Measurements from ENCODE around the gene SLC7A10.

The SLC7A10 gene

DNA sequence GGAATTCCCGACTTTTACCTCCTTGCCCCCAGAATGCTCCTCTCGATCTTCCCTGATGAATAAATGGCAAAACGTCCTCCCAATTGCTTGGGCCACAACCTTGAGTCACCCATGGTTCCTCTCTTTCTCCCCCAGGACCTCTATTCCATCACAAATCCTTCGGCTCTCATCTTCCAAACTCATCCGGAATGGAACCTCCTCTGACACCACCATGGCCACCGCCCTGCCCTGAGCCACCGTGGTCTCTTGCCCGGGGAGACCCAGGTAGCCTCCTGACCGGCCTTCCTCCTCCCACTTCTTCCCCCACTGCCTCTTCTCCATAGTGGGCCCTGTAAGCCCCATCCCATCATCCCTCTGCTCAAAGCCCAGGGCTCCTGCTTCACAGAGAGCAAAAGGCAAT is 4.9 kb downstream of the SLC7A10 start:
- TF ChIP-seq, protein P1, sequence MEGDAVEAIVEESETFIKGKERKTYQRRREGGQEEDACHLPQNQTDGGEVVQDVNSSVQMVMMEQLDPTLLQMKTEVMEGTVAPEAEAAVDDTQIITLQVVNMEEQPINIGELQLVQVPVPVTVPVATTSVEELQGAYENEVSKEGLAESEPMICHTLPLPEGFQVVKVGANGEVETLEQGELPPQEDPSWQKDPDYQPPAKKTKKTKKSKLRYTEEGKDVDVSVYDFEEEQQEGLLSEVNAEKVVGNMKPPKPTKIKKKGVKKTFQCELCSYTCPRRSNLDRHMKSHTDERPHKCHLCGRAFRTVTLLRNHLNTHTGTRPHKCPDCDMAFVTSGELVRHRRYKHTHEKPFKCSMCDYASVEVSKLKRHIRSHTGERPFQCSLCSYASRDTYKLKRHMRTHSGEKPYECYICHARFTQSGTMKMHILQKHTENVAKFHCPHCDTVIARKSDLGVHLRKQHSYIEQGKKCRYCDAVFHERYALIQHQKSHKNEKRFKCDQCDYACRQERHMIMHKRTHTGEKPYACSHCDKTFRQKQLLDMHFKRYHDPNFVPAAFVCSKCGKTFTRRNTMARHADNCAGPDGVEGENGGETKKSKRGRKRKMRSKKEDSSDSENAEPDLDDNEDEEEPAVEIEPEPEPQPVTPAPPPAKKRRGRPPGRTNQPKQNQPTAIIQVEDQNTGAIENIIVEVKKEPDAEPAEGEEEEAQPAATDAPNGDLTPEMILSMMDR (IDR thresholded peaks at IDR 0.05) = no peak
- no peak overlapping the region for H3K4me3 Mint-ChIP-seq
- no peak overlapping the region for H3K27ac Mint-ChIP-seq
- DNase-seq = no peak
- H3K4me1 Mint-ChIP-seq = no peaks in the 10 kb centered on the region
- H3K9me3 Mint-ChIP-seq = peaks cover 3% of the 10 kb centered on the region
- no peaks in the 10 kb centered on the region for H3K36me3 Mint-ChIP-seq (ENCODE audit: low read depth)
- H3K27me3 Mint-ChIP-seq (ENCODE audit: low read depth, poor library complexity) = peaks cover 64% of the 10 kb centered on the region

DNA sequence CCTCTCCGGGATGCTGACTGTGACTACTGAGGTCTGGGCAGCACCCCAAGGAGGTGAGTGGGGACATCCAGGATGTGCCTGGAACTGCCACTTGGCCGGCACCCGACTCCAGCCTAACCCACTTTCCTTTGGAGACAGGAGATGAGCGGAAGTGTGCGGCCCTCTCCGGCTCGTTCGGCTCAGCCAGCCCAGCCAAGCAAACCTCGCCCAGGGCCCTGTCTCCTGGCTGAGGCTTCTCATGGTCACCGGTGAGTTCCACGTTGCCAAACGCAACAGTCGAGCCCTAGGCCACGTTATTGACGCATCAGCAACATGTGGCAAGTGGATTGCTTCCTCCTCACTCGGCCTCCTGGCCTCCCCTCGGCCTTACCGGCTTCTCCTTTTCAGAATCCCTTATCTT is 5.5 kb downstream of the SLC7A10 start:
- no peak for DNase-seq
- H3K36me3 Mint-ChIP-seq (ENCODE audit: low read depth) = no peaks in the 10 kb centered on the region
- TF ChIP-seq, protein P1 (IDR thresholded peaks at IDR 0.05) = no peak
- H3K4me3 Mint-ChIP-seq = no peak overlapping the region
- H3K9me3 Mint-ChIP-seq = peaks cover 3% of the 10 kb centered on the region
- H3K27me3 Mint-ChIP-seq (ENCODE audit: low read depth, poor library complexity) = peaks cover 60% of the 10 kb centered on the region
- H3K4me1 Mint-ChIP-seq = no peaks in the 10 kb centered on the region
- H3K27ac Mint-ChIP-seq = no peak overlapping the region

DNA sequence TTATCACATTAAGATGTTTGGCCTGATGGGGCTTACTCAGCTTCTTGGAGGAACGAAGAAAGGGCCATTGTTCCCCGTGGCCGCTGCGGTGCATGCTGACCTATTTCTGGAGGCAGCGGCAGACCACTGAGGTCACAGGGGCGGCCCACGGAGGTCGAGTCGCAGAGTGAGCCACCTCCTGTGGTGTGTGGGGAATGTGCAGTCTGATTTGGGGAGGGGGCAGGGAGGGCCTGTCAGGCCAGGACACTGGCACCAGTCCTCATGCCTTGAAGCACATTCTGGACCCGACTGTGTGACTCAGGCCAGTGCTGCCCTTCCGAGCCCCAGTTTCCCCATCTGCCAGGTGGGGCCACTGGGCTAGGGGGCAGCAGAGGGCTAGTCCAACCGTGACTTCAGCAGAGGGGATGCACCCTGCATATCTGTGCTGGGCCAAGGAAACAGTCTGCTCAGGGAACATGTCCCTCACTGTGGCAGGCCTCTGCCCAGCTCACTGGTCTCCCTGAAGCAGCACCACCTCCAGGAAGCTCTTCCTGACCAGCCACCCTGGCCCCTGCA is 6.3 kb downstream of the SLC7A10 start:
- no peaks in the 10 kb centered on the region for H3K4me1 Mint-ChIP-seq
- no peak overlapping the region for H3K4me3 Mint-ChIP-seq
- H3K9me3 Mint-ChIP-seq = no peaks in the 10 kb centered on the region
- peaks cover 53% of the 10 kb centered on the region for H3K27me3 Mint-ChIP-seq (ENCODE audit: low read depth, poor library complexity)
- no peaks in the 10 kb centered on the region for H3K36me3 Mint-ChIP-seq (ENCODE audit: low read depth)
- DNase-seq = no peak
- TF ChIP-seq, protein P1 (IDR thresholded peaks at IDR 0.05) = no peak
- no peak overlapping the region for H3K27ac Mint-ChIP-seq

DNA sequence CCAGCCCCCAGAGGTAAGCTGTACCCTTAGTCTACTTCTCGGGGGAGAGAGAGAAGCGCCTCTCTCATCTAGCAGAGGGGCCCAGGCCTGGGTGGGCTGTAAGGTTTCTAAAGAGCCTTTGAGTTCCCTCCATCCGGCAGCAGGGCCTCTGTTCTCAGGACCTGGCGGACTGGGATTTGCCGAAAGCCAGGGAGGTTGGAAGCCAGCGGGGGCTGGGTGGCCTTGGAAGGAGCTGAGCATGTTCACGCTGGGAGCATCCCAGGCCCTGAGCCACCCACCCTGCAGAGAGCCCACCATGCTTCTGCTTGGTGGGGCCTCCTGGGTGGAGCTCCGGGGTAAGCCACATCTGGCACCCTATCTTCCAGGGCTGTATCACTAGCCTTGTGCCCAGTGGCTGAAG is 7.8 kb downstream of the SLC7A10 start:
- TF ChIP-seq, protein P1 (IDR thresholded peaks at IDR 0.05) = no peak
- no peaks in the 10 kb centered on the region for H3K4me1 Mint-ChIP-seq
- H3K36me3 Mint-ChIP-seq (ENCODE audit: low read depth) = no peaks in the 10 kb centered on the region
- H3K27ac Mint-ChIP-seq = no peak overlapping the region
- no peak overlapping the region for H3K4me3 Mint-ChIP-seq
- no peaks in the 10 kb centered on the region for H3K9me3 Mint-ChIP-seq
- peaks cover 38% of the 10 kb centered on the region for H3K27me3 Mint-ChIP-seq (ENCODE audit: low read depth, poor library complexity)
- DNase-seq = no peak

DNA sequence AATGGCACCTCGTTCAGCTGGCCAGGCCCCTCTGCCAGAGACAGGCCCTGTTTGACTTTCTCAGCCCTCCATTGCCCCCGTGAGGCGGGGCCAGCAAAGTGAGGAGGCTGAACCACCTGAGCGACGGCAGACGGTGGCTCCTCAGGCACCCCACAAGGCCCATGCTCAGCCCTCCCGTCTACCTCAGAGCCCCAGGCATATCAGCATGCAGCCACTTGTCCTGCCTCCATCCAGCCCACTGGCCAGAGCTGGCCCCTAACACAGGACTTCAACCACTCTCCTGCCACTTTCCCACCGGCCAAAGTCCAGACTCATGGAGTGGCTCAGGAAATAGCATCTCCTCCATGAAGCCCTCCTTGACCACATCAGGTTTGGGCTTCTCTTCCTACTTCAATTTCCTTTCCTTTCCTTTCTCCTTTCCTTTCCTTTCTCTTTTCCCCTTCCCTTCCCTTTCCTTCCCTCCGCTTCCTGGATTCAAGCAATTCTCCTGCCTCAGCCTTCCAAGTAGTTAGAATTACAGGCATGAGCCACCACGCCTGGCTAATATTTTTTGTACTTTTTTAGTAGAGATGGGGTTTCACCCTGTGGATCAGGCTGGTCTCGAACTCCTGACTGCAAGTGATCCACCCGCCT is 9.3 kb downstream of the SLC7A10 start:
- H3K4me1 Mint-ChIP-seq = no peaks in the 10 kb centered on the region
- H3K27ac Mint-ChIP-seq = no peak overlapping the region
- H3K9me3 Mint-ChIP-seq = no peaks in the 10 kb centered on the region
- peaks cover 34% of the 10 kb centered on the region for H3K27me3 Mint-ChIP-seq (ENCODE audit: low read depth, poor library complexity)
- H3K4me3 Mint-ChIP-seq = no peak overlapping the region
- H3K36me3 Mint-ChIP-seq (ENCODE audit: low read depth) = no peaks in the 10 kb centered on the region
- TF ChIP-seq, protein P1 (IDR thresholded peaks at IDR 0.05) = no peak
- DNase-seq = no peak

All from nephron progenitor cell (in vitro differentiated cells).